Astrocyte (in vitro differentiated cells and primary cell): Measurements from ENCODE around the gene CHCHD5. TPM values are rescaled to one million over a fixed set of nuclear protein-coding genes. Genes with fewer than 3 reads are reported as not detected.
A peak's percentile ranks its signal among the peaks of the same experiment; 100 is the strongest.

Source experiments
- DNase-seq: peaks from one replicate; pipeline ENCODE4 v3.0.0-alpha.2; 2010; ENCODE audit warnings: low read depth
- FAIRE-seq: peaks from 2 replicates; lab custom pipeline; 2011; peaks lifted over from hg19 to GRCh38; lab: Jason Lieb, UNC
- H2AFZ ChIP-seq: 2 replicates; pipeline ENCODE4 v1.6.0; 2012; ENCODE audit warnings: low read depth, low read length, inconsistent platforms
- H3K27ac ChIP-seq: 2 replicates; pipeline ENCODE4 v1.5.1; 2011; ENCODE audit warnings: low read depth, low read length, inconsistent platforms
- H3K27me3 ChIP-seq: 2 replicates; pipeline ENCODE4 v1.6.0; 2011; ENCODE audit warnings: low read length, inconsistent platforms; ENCODE audit not compliant: insufficient read depth
- H3K36me3 ChIP-seq: 2 replicates; pipeline ENCODE4 v1.5.1; 2011; ENCODE audit warnings: low read length, inconsistent platforms; ENCODE audit not compliant: insufficient read depth
- H3K4me1 ChIP-seq: 2 replicates; pipeline ENCODE4 v1.5.1; 2011; ENCODE audit warnings: low read length, inconsistent platforms; ENCODE audit not compliant: insufficient read depth
- H3K4me2 ChIP-seq: 2 replicates; pipeline ENCODE4 v1.6.0; 2012; ENCODE audit warnings: low read length, inconsistent platforms
- H3K4me3 ChIP-seq: 2 replicates; pipeline ENCODE4 v1.5.1; 2011; ENCODE audit warnings: low read depth, mild to moderate bottlenecking, low read length, inconsistent platforms; ENCODE audit not compliant: insufficient read depth
- H3K79me2 ChIP-seq: 2 replicates; pipeline ENCODE4 v1.6.0; 2012; ENCODE audit warnings: mild to moderate bottlenecking, low read length, inconsistent platforms; ENCODE audit not compliant: insufficient read depth
- H3K9ac ChIP-seq: 2 replicates; pipeline ENCODE4 v1.6.0; 2012; ENCODE audit warnings: mild to moderate bottlenecking, low read length, inconsistent platforms
- H3K9me3 ChIP-seq: 2 replicates; pipeline ENCODE4 v1.5.1; 2012; ENCODE audit warnings: low read depth, mild to moderate bottlenecking, low read length, inconsistent platforms; ENCODE audit not compliant: insufficient read depth
- H4K20me1 ChIP-seq: 2 replicates; pipeline ENCODE4 v1.6.0; 2012; ENCODE audit warnings: low read length, inconsistent platforms; ENCODE audit not compliant: insufficient read depth
- H3K27ac Mint-ChIP-seq: one replicate; pipeline ENCODE4 v1.8.0; 2021; ENCODE audit warnings: mild to moderate bottlenecking, mixed read lengths; ENCODE audit not compliant: unreplicated experiment
- H3K27me3 Mint-ChIP-seq: one replicate; pipeline ENCODE4 v1.8.0; 2021; ENCODE audit warnings: low read depth, mixed read lengths; ENCODE audit not compliant: unreplicated experiment
- H3K36me3 Mint-ChIP-seq: one replicate; pipeline ENCODE4 v1.8.0; 2021; ENCODE audit warnings: low read depth, mixed read lengths; ENCODE audit not compliant: unreplicated experiment
- H3K4me1 Mint-ChIP-seq: one replicate; pipeline ENCODE4 v1.8.0; 2021; ENCODE audit warnings: low read depth, mixed read lengths; ENCODE audit not compliant: unreplicated experiment
- H3K4me3 Mint-ChIP-seq: one replicate; pipeline ENCODE4 v1.8.0; 2021; ENCODE audit warnings: mild to moderate bottlenecking, moderate library complexity, mixed read lengths; ENCODE audit not compliant: unreplicated experiment
- H3K9me3 Mint-ChIP-seq: one replicate; pipeline ENCODE4 v1.8.0; 2021; ENCODE audit warnings: mild to moderate bottlenecking, mixed read lengths; ENCODE audit not compliant: unreplicated experiment
- EZH2 ChIP-seq: IDR thresholded peaks from 2 replicates; pipeline ENCODE4 v1.6.1; 2012; ENCODE audit warnings: mild to moderate bottlenecking, low read length, inconsistent platforms; ENCODE audit not compliant: insufficient read depth
- total RNA-seq: library from RNA; stranded (reverse); gene quantifications from 2 replicates; pipeline ENCODE4 v1.2.1, GENCODE V29; 2021
- TF ChIP-seq, protein P1 (sequence below): IDR thresholded peaks from 2 replicates; pipeline ENCODE4 v1.5.1; 2011; ENCODE audit warnings: low read depth, mild to moderate bottlenecking, inconsistent platforms, low read length, moderate library complexity; ENCODE audit not compliant: insufficient read depth

The CHCHD5 gene
- total RNA-seq, 1 donor from 2014 or later, result 17.9 TPM

DNA sequence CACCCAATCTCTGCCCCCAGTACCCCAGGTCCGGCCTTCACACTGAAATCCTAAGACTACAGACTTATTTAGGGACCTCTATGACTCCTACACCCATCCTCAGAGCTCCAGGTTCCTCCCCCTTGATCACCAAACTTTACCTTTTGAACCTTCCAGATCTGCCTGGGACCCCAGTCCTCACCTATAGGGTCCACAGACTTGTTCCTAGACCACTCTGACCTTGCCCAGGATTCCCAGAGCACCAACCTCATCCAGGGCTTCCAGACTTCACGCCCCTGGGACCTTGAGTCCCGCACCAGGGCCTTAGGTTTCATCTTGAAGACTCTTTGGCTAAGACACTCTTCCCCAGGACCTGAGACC, 462 bp downstream of the CHCHD5 start:
- H3K9me3 Mint-ChIP-seq, result no peaks in the 10 kb centered on the region
- Histone ChIP-seq H2AFZ (peak overlapping the region; percentile 86), H3K36me3 (peaks cover 3% of the 10 kb centered on the region), H3K9ac (peak overlapping the region; percentile 87), H3K27me3 (no peaks in the 10 kb centered on the region), H3K9me3 (no peaks in the 10 kb centered on the region), H3K27ac (peak overlapping the region; percentile 93), H3K4me1 (peaks cover 10% of the 10 kb centered on the region), H3K79me2 (peaks cover 8% of the 10 kb centered on the region), H3K4me3 (peak overlapping the region; percentile 83), H4K20me1 (no peaks in the 10 kb centered on the region), H3K4me2 (peak overlapping the region; percentile 93)
- H3K4me1 Mint-ChIP-seq, result peaks cover 13% of the 10 kb centered on the region
- H3K4me3 Mint-ChIP-seq, result peak overlapping the region; percentile 88
- peak overlapping the region; percentile 82 for H3K27ac Mint-ChIP-seq
- H3K27me3 Mint-ChIP-seq, result no peaks in the 10 kb centered on the region
- FAIRE-seq (no peak), DNase-seq (no peak)
- H3K36me3 Mint-ChIP-seq, result peaks cover 6% of the 10 kb centered on the region
- TF ChIP-seq, protein P1, sequence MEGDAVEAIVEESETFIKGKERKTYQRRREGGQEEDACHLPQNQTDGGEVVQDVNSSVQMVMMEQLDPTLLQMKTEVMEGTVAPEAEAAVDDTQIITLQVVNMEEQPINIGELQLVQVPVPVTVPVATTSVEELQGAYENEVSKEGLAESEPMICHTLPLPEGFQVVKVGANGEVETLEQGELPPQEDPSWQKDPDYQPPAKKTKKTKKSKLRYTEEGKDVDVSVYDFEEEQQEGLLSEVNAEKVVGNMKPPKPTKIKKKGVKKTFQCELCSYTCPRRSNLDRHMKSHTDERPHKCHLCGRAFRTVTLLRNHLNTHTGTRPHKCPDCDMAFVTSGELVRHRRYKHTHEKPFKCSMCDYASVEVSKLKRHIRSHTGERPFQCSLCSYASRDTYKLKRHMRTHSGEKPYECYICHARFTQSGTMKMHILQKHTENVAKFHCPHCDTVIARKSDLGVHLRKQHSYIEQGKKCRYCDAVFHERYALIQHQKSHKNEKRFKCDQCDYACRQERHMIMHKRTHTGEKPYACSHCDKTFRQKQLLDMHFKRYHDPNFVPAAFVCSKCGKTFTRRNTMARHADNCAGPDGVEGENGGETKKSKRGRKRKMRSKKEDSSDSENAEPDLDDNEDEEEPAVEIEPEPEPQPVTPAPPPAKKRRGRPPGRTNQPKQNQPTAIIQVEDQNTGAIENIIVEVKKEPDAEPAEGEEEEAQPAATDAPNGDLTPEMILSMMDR, result no peak
- TF ChIP-seq EZH2, result no peak

- Mint-ChIP-seq H3K4me1 (peaks cover 13% of the 10 kb centered on the region), H3K27ac (peak overlapping the region; percentile 82), H3K36me3 (peaks cover 6% of the 10 kb centered on the region), H3K4me3 (peak overlapping the region; percentile 88), H3K27me3 (no peaks in the 10 kb centered on the region), H3K9me3 (no peaks in the 10 kb centered on the region)
- no peaks in the 10 kb centered on the region for H3K9me3 ChIP-seq
- H3K4me2 ChIP-seq, result peak overlapping the region; percentile 93
- H3K9ac ChIP-seq, result peak overlapping the region; percentile 87
- H3K36me3 ChIP-seq, result peaks cover 3% of the 10 kb centered on the region
- no peaks in the 10 kb centered on the region for H4K20me1 ChIP-seq
- H3K27ac ChIP-seq, result peak overlapping the region; percentile 93
- no peaks in the 10 kb centered on the region for H3K27me3 ChIP-seq
- H2AFZ ChIP-seq, result no peak overlapping the region
- FAIRE-seq (no peak), DNase-seq (no peak)
- H3K4me3 ChIP-seq, result peak overlapping the region; percentile 83
- H3K4me1 ChIP-seq, result peaks cover 10% of the 10 kb centered on the region
- peaks cover 8% of the 10 kb centered on the region for H3K79me2 ChIP-seq
- TF ChIP-seq, protein P1, result no peak
- no peak for TF ChIP-seq EZH2
Measured at GRCh38 chr2:112585400-112585799, 991 bp downstream of the CHCHD5 start.

- FAIRE-seq (no peak), DNase-seq (no peak)
- H3K4me3 ChIP-seq, result no peak overlapping the region
- no peak overlapping the region for H2AFZ ChIP-seq
- no peaks in the 10 kb centered on the region for H4K20me1 ChIP-seq
- H3K79me2 ChIP-seq, result peaks cover 8% of the 10 kb centered on the region
- H3K27ac Mint-ChIP-seq, result no peak overlapping the region
- peak overlapping the region; percentile 10 for H3K4me3 Mint-ChIP-seq
- peaks cover 6% of the 10 kb centered on the region for H3K36me3 Mint-ChIP-seq
- H3K36me3 ChIP-seq, result peaks cover 3% of the 10 kb centered on the region
- peaks cover 10% of the 10 kb centered on the region for H3K4me1 ChIP-seq
- no peaks in the 10 kb centered on the region for H3K9me3 Mint-ChIP-seq
- H3K9me3 ChIP-seq, result no peaks in the 10 kb centered on the region
- H3K27me3 Mint-ChIP-seq, result no peaks in the 10 kb centered on the region
- no peak overlapping the region for H3K27ac ChIP-seq
- TF ChIP-seq, protein P1, result no peak
- TF ChIP-seq EZH2, result no peak
- H3K4me1 Mint-ChIP-seq, result peaks cover 13% of the 10 kb centered on the region
- H3K4me2 ChIP-seq, result no peak overlapping the region
- no peak overlapping the region for H3K9ac ChIP-seq
- H3K27me3 ChIP-seq, result no peaks in the 10 kb centered on the region
Measured at GRCh38 chr2:112585873-112586464, 1.6 kb downstream of the CHCHD5 start.
